Amniotic stem cell (primary cell): ENCODE measurements around the gene IFNL4.
"Not testable (repeated sequence)": the region's sequence is repeated elsewhere in the genome, so short reads cannot be mapped to it uniquely, and the experiment has no call there.

Experiments
- DNase-seq: peaks from one replicate; lab custom pipeline; 2025; lab: John Stamatoyannopoulos, UW

Gene IFNL4

DNA sequence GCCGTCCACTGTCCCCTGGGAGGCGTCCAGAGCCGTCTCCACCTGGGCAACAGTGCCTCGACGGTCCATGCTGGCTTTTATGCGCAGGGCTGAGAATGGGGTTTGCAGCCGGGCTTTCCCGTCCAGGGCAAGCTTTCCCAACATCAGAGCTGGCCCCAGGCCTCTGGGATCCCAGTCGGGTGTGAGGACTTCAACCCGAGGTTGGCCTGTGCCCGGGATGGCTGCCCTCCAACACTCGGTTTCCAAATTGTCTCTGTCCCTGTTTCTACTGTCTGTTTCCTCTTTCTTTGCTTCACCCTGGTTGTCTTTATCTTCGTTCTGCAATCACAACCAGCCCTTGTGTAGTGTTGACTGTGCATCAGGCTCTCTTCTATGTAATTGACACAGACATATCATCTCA lies at the start of gene IFNL4:
IFNL4 (minus strand) TSS at position 51 of the 400 bp plus-strand sequence.
- DNase-seq, result no peak

DNA sequence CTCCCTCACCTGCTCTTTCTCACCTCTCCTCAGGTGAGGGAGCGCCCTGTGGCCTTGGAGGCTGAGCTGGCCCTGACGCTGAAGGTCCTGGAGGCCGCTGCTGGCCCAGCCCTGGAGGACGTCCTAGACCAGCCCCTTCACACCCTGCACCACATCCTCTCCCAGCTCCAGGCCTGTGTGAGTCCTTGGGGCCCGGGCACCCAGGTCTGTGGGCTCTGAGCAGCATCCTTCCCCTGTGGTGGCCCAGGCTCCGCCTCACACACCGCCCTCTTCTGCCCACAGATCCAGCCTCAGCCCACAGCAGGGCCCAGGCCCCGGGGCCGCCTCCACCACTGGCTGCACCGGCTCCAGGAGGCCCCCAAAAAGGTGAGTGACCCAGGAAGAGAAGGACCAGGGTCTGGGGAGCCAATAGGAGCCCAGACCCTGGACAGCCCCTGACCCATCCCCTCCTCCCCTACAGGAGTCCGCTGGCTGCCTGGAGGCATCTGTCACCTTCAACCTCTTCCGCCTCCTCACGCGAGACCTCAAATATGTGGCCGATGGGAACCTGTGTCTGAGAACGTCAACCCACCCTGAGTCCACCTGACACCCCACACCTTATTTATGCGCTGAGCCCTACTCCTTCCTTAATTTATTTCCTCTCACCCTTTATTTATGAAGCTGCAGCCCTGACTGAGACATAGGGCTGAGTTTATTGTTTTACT lies 49.4 kb upstream of the IFNL4 start:
- DNase-seq, result no peak

DNA sequence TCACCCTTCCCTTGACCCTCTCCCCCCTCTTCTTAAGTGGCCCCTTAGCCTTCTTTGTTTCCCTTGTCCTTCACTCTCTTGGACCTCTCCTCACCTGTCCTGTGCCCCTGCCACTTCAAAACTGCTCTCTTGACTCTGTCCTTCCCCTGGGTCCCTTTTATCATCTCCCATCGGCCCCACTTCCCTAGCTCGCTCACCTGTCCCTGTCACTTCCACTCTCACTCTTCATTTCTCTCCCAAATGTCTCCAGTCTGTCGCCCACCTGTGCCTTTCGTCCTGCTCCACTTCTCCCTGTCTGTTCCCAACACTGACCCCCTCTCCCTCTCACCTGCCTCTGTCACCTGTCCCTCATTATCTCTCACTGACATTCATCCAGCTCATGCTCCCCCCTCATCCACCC lies 48.2 kb upstream of the IFNL4 start:
- DNase-seq, result no peak

DNA sequence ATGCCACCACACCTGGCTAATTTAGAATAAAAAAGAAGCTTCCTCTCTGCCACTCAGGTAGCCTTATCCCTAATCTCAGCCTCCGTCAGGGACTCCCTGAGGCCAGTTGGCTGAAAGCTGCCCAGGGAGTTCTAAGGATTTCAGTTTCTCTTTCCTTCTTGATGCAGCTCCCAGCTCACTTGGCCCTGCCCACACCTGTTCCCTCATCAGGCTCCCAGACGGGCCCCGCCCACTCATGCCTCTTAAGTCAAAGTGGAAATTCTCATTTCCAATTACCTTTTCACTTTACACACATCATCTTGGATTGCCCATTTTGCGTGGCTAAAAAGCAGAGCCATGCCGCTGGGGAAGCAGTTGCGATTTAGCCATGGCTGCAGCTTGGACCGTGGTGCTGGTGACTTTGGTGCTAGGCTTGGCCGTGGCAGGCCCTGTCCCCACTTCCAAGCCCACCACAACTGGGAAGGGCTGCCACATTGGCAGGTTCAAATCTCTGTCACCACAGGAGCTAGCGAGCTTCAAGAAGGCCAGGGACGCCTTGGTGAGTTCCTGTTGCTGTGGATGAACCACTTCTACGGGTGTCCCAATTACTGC lies 47.5 kb upstream of the IFNL4 start, which contains the start of gene IFNL1:
IFNL1 (plus strand) TSS at position 353 of the 591 bp plus-strand sequence; CDS start at position 368, 15 bp downstream.
- no peak for DNase-seq

DNA sequence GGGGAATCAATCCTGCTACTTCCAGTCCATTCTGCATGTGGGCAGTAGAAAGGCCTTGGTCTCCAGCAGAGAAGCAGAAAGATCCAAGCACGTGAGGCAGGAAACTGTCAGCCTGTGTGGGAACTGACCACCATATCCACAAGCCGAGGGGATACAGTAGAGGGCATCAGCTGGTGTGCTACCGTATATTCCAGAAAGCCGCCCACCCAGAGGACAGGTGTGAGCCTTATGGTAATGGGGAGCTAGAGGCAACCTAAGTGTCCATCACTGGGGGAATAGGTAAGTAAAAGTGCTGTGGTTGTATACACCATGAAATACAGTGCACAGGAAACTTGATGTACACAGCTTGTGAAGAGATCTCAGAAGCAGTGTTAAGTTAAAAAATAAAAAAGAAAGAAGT lies 44.7 kb upstream of the IFNL4 start:
- DNase-seq, result no peak

DNA sequence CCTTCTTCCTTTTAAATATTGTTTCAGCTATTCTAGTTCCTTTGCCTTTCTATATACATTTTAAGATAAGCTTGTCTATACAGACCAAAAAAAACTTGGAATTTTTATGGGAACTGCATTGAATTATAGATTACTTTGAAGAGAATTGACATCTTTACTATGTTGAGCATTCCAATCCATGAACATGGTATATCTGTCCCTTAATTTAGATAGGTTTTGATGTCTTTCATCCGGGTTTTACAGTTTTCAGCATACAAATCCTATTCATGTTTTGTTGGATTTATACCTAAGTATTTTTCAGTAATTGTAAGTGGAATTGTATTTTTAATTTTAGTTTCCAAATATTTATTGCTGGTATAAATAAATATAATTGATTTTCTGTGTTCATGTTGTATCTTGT lies 35.4 kb upstream of the IFNL4 start:
- no peak for DNase-seq

DNA sequence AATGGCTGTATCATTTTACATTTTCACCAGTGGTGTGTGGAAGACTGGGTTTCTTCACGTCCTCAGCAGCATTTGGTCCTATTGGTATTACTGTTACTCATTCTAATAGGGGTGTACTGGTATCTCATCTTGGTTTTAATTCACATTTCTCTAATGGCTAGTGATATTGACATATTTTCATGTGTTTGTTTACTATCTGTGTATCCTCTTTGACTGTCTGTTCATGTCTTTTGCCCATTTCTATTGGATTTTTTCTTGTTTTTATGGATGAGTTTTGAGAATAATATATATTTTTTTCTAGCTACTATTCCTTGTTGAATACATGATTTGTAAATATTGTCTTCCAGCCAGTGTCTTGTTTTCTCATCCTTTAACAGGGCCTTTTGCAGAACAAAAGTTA lies 33.4 kb upstream of the IFNL4 start:
- no peak for DNase-seq

DNA sequence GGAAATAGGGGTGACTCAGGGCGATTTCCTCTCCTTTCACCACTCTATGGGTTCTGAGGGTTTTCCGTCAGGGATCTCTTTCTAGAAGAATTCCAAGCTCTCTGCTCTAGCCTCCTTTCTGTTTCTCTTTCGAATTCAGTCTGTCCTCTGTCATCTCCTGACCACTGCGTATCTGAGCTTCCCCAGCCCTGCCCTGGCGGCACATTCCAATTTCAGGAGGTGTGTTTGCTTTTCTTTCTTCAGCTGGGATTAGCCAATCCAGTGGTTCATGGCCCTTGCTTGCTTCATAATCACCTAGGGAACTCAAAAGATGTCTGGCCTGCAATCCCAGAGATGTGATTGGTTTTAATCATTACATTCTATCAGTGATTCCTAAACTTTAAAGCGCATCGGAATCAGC lies 28.9 kb upstream of the IFNL4 start:
- no peak for DNase-seq

DNA sequence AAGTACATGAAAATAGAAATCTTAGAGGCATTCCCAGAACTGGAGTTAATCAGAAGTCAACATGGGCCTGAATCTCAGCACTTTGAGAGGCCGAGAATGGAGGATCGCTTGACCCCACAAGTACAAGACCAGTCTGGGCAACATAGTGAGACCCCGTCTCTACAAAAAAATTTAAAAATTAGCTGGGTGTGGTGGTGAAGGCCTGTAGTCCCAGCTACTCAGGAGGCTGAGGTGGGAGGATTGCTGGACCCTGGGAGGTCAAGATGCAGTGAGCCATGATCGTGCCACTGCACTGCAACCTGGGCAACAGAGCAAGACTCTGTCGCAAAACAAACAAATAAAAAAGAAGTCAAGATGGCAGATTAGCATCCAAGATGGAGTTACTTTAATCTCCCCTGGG lies 28.1 kb upstream of the IFNL4 start:
- no peak for DNase-seq

DNA sequence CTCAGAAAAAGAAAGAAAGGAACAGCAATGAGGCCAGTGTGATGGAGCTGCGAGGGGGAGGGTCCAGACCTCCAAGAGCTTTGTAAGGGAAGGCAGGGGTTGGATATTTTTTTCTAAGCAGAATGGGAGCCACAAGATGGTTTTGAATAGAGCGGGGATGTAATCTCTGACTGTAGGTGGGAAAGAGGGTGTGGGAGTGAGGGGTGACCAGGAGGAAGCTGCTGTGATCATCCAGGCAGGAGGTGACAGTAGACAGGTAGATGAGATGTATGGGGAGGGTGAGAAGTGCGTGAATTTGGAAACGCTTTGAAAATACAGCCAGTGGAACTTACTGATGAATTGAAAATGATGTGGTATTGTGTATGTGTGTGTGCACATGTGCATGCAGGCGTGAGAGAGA lies 26.9 kb upstream of the IFNL4 start:
- no peak for DNase-seq

DNA sequence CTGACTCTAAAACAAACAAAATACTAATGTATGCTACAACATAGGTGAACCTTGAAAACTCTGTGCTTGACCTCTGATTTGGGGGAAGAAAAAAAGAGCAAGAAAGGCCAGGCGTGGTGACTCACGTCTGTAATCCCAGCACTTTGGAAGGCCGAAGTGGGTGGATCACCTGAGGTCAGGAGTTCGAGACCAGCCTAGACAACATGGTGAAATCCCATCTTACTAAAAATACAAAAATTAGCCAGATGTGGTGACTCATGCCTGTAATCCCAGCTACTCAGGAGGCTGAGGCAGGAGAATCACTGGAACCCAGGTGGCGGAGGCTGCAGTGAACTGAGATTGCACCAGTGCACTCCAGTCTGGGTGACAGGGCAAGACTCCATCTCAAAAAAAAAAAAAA lies 25.2 kb upstream of the IFNL4 start:
- DNase-seq, result not testable (repeated sequence)

DNA sequence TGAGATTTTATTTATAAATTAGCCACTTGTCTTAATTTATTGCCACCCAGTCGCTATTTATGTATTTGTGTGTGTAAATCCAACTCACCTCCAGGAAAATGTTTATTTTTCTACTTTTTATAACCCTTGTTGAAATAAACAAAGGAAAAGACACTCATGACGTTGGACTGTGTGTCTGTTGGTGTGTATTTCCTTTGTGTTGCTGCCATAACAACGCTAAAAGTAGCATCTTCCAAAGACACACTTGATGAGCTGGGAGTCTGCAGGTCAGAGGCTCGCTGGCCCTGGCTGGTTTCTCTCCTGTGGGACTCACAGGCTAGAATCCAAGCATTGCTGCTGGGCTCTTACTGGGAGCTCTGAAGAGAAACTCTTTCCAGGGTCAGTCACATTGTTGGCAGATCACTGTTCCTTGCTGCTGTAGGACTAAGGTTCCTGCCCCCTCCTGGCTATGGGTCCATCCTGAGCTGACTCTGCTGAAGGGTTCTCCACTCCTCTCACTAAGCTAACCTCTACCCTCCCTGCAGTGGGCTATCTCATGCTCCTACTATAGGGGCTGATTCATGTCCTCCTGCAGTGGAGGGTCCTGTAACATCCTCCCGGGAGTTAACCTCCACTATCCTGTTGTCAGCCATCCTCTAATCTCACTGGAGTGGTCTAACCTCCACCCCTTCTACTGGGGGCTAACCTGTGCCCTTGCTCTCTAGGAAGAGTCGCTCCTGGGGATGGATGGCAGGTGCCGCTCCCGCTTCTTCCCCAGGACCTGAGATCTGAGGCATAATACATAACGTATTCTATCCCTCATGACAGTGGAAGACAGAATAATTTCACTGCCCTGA lies 21.6 kb upstream of the IFNL4 start:
- DNase-seq, result no peak

DNA sequence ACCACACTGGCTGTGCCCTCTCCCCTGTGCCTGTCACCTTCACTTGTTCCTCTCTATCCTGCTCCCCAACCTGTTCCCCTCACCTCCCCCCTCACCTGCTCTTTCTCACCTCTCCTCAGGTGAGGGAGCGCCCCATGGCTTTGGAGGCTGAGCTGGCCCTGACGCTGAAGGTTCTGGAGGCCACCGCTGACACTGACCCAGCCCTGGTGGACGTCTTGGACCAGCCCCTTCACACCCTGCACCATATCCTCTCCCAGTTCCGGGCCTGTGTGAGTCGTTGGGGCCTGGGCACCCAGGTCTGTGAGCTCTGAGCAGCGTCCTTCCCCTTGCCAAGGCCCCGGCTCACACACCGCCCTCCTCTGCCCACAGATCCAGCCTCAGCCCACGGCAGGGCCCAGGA lies 20.7 kb upstream of the IFNL4 start:
- not testable (repeated sequence) for DNase-seq

DNA sequence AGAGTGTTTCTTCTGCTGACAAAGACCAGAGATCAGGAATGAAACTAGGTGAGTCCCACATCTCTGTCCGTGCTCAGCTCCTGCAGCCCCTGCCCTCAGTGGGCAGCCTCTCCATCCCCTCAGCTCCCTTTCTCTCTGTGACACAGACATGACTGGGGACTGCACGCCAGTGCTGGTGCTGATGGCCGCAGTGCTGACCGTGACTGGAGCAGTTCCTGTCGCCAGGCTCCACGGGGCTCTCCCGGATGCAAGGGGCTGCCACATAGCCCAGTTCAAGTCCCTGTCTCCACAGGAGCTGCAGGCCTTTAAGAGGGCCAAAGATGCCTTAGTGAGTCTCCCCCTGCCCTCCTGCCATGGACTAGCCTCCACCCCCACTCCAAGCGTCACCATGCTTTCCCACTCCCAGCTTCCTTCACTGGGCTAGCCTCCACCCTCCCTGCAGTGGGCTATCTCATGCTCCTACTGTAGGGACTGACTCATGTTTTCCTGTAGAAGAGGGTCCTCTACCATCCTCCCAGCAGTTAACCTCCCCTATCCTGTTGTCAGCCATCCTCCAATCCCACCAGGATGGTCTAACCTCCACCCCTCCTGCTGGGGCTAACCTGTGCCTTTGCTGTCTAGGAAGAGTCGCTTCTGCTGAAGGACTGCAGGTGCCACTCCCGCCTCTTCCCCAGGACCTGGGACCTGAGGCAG lies 20.0 kb upstream of the IFNL4 start:
- not testable (repeated sequence) for DNase-seq

DNA sequence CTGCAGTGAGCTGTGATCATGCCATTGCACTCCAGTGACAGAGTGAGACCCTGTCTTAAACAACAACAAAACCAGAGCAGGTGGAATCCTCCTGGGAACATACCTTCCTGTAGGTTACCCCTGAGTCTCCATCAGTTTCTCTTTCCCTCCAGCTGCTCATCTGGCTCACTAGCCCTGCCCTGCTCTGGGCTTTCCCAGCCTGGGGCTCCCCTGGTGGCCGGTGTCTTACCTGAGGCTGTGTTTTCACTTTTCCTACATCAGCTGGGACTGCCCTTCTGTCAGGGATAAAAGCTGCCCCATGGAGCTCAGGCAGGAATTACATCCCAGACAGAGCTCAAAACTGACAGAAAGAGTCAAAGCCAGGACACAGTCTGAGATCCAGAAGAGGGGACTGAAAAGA lies 19.4 kb upstream of the IFNL4 start, which contains the start of gene IFNL2:
IFNL2 (plus strand) TSS at position 312 of the 400 bp plus-strand sequence. CDS start 173 bp downstream, outside the sequence.
- not testable (repeated sequence) for DNase-seq

DNA sequence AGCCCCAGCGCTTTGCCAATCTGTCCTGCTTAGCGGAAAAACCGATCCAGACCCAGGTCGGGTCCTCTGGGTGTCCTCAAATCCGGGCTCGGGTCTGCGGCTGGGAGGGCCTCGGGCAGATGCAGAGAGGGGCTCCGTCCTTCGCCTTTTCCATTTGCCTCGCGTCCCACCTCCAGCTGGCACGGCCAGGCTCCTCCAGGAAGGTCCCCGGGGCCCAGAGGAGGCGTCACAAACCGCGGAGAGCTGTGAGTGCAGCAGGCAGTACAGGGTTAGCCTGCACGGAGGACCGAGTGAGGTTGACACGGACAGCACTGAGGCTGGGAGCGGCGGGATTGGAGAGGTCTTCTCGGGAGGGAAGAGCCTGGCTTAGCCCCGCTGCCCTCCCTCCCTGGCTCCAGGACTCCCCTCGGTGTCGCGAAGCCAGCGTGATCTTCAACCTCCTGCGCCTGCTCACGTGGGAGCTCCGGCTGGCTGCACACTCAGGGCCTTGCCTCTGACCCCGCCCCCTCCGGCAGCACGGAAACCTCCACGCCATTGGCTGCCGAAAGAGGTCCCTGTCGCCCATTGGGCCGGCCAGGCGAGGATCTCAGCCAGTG lies 16.8 kb upstream of the IFNL4 start:
- DNase-seq, result no peak

DNA sequence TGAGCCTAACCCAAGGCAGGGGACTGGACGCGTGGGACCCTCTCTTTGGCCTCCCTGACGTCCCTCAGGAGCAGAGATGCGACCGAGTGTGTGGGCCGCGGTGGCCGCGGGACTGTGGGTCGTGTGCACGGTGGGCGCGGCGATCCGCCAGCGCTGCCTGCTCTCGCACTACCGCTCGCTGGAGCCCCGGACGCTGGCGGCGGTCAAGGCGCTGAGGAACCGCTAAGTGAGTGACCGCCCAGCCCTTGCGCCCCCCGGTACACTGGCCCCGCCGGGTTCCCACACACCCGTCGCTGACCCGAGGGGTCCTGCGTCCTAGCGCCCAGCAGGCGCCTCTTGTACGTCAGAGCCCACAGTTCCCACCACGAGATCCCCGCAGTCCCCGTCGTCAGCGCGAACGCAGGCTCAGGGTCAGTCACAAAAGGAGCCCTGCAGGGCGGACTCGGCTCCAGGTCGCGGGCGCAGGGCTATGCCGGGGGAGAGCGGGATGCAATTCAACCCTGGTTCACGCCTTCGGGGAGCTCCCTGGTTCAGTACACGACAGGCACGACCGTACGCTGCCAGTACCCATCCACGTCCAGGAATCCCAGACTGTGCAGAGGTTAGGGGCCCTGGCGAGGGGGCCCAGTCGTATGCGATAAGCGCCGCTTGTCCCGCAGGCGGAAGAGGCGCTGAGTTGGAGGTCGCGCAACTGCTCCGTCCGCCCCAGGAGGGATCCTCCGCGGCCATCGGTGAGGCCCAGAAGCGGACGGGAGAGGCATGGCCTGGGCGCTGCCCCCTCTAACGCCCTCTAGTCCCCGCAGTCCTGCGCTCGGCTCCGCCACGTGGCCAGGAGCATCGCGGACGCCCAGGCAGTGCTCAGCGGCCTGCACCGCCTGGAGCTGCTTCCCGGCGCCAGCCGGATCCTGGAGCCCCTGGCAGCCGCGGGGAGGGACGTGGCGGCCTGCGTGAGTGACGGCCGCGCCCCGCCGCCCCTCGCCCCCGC lies 15.9 kb upstream of the IFNL4 start:
- no peak for DNase-seq

DNA sequence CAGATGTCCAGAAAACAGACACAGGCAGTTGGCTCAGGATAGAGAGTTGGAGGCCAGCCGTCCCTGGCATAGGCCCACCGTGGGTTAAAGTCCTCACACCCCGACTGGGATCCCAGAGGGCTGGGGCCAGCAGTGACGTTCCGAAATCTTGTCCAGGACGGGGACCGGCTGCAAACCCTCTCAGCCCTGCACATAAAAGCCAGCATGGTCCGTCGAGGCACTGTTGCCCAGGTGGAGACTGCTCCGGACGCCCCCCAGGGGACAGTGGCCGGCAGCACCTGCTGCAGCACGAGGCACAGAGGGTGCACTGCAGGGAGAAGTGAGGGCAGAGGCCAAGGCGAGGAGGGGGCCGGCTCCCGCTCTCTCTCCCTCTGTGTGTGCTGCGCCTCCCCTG lies 15.3 kb upstream of the IFNL4 start:
- no peak for DNase-seq

DNA sequence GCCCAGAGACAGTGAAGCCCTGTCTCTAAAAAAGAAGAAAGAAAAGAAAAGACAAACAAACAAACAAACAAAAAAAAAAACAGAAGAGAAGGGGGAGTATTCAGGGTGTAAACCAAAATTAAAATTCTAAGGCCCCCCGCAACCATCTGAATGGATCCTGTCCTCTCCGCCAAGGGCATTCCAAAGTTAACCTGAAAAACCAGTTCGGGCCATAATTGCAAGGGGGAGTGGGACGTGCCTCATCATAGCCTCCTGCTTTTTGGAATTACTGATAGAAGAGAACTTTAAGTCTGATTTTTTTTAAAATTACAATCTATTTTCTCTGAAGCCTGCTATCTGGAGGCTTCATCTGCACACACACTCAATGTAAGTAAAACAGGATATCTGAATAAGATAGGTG lies 13.8 kb upstream of the IFNL4 start:
- DNase-seq, result no peak

DNA sequence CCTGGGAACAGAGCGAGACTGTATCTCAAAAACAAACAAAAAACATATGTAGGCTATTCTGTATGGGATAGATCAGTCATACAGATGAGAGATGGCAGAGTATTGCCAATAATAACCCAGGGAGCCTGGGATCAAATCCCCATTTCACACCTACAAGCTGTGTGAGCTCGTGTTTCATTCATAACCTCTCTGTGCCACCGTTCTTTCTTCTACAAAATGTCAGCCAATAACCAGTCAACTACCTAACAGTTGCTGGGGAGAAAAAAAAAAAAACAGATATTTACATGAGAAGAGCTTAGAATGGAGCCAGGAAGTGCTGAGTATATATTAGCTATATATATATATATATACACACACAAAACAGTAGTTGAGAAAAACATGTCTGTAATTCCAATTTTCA lies 13.0 kb upstream of the IFNL4 start:
- DNase-seq, result no peak

DNA sequence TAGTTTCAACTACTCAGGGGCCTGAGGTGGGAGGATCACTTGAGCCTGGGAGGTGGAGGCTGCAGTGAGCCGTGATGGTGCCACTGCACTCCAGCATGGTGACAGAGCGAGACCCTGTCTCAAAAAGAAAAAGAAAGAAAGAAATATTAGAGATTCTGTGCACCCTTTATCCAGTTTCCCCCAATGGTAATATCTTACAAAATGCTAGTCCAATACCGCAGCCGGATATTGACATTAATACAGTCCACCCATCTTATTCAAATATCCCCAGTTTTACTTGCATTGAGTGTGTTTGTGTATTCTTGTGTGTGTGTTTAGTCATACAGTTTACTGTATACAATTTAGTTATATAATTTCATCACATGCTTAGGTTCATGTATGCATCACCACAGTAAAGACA lies 8.6 kb upstream of the IFNL4 start:
- no peak for DNase-seq
